GM21390 (cell line): Measurements from ENCODE around the gene SEPTIN7.

Source experiments
- ATAC-seq: cut with Tn5 transposase; IDR thresholded peaks from one replicate; pipeline ENCODE4 v1.9.1; 2021; ENCODE audit not compliant: unreplicated experiment

SEPTIN7 gene

DNA sequence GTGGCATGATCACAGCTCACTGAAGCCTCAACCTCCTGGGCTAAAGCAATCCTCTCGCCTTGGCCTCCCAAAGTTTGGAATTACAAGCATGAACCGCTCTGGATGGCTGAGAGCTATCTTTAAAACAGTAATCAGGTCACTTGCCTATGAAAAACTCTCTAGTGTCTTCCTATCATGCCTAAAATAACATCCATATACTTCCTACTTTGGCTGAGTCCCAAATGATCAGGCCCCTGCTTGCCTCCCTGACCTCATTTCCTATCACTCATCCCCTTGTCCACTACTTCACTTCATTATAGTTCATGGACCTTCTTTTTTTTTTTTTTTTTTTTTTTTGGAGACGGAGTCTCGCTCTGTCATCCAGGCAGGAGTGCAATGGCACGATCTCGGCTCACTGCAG lies 28.0 kb downstream of the SEPTIN7 start:
- ATAC-seq: no peak

DNA sequence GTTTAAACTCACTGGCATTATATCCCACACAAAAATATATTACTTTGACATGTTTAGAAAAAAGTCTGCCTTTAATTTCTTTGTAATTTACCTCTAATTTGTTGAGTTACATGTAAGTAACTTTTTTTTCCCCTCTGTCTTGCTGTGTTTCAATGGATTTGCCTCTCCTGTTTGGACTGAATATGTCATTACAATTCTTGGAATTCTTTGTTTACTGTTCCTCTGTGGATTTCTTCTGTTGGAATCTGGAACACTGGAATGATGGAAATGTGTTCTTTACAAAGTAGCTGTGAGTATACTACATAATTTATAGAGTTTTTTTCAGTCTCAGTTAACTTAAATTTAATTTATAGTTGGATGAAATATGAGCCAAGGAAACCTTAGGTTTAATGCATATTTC lies 30.4 kb downstream of the SEPTIN7 start:
- no peak for ATAC-seq

DNA sequence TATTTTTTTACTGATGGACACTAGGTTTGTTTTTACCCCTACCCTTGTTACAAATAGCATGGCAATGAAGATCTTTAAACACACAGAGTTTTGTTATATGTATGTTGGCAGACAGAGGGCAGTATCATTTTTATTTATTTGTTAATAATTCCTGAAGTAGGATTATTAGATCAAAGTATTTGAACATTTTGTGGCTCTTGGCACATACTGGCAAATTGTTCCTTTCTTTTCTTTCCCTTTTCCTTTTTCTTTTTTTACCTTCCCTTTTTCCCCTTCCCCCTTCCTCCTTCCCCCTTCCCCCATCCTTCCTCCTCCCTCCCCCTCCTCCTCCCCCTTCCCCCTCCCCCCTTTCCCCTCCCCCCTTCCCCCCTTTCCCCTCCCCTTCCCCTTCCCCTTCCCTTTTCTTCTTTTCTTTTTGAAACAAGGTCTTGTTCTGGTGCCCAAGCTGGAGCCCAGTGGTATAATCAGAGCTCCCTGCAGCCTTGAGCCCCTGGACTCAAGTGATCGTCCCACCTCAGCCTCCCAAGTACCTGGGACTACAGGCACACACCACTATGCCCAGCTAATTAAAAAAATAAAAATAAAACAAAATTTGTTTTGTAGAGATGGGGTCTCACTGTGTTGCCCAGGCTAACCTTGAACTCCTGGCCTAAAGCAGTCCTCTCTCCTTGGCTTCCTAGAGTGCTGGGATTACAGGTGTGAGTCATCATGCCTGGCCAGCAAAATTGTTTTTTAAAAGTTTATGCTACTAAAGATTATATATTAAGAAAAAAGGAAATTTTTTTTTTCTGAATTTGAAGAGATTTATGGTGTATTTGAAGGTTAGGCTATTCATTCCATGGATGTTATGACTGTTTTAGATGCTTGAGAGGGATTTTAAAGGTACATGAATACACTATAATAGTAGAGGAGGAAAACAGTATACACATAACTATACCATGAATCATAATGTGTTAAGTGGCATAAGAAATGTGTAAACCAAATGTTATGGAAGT lies 39.3 kb downstream of the SEPTIN7 start:
- no peak for ATAC-seq

DNA sequence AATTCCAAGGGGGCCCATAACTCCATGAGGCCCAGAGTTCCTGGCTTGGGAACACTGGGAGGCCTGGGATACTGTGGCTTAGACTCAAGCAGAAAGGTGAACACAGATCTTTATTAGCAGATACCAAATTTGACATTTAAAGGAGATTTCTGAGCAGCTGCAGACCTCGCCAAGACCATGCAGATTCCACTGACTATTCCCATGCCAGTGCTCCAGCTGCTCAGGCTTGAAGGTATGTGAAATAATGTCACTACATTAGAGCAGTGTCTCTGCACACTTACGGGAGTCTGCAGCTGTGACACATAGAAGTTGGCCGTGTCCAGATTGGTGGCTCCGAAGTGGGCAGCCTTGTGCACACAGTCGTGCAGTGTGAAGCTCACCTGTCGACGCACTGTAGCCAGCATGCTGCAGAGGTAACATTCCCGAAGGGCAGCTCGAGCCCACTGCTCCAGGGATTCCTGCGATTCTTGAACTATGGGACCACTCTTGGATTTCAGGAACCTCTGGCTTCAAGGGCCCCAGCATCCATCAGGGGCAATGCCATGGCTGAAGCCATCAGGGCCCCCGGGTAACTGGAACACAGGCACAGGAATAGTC lies 46.1 kb downstream of the SEPTIN7 start:
- no peak for ATAC-seq

- no peak for ATAC-seq
Observed at GRCh38 chr7:35848725-35849124, 47.9 kb downstream of the SEPTIN7 start.

- no peak for ATAC-seq
Observed at GRCh38 chr7:35849158-35849831, 48.4 kb downstream of the SEPTIN7 start.

GRCh38 chr7:35849954-35850353 lies 49.1 kb downstream of the SEPTIN7 start:
- ATAC-seq: no peak
